D721Med (cell line): ENCODE results near the gene FMN1.

Source experiments
- DNase-seq: peaks from one replicate; pipeline ENCODE4 v3.0.0; 2011; ENCODE audit warnings: low spot score; ENCODE audit not compliant: insufficient read length
- FAIRE-seq: peaks from 2 replicates; lab custom pipeline; 2011; peaks lifted over from hg19 to GRCh38; lab: Jason Lieb, UNC
- CTCF ChIP-seq: IDR thresholded peaks from 2 replicates; pipeline ENCODE4 v1.5.1; 2012; ENCODE audit warnings: mild to moderate bottlenecking, control low read depth; ENCODE audit not compliant: insufficient read depth; ENCODE audit errors: missing control alignments

FMN1 gene

GRCh38 chr15:33066584-33066983 lies 127.9 kb downstream of the FMN1 start:
- no peak for FAIRE-seq
- no peak for DNase-seq
- no peak for TF ChIP-seq CTCF

GRCh38 chr15:33064878-33065277 lies 129.6 kb downstream of the FMN1 start:
- no peak for TF ChIP-seq CTCF
- no peak for FAIRE-seq
- no peak for DNase-seq

- no peak for TF ChIP-seq CTCF
- FAIRE-seq, result no peak
- no peak for DNase-seq
Measured at GRCh38 chr15:33059184-33059583, 135.3 kb downstream of the FMN1 start.

GRCh38 chr15:33057845-33058244 lies 136.7 kb downstream of the FMN1 start:
- FAIRE-seq, result no peak
- TF ChIP-seq CTCF, result no peak

GRCh38 chr15:33055962-33056361 lies 138.6 kb downstream of the FMN1 start:
- no peak for TF ChIP-seq CTCF
- no peak for FAIRE-seq
- DNase-seq, result no peak

More at GRCh38 chr15:33057845-33058244, 136.7 kb downstream of the FMN1 start:
- DNase-seq, result no peak

GRCh38 chr15:33051528-33051927 lies 143.0 kb downstream of the FMN1 start:
- FAIRE-seq, result no peak
- no peak for DNase-seq
- TF ChIP-seq CTCF, result no peak

GRCh38 chr15:33048255-33048654 lies 146.3 kb downstream of the FMN1 start:
- no peak for FAIRE-seq
- DNase-seq, result no peak

More at GRCh38 chr15:33048255-33048654, 146.3 kb downstream of the FMN1 start:
- TF ChIP-seq CTCF, result no peak
